Glutamatergic neuron (in vitro differentiated cells): Measurements from ENCODE around the gene MKKS. TPM values are rescaled to one million over a fixed set of nuclear protein-coding genes. Genes with fewer than 3 reads are reported as not detected.

ENCODE experiments used
- DNase-seq: peaks from one replicate; pipeline ENCODE4 v3.0.0; 2022
- H3K27ac Mint-ChIP-seq: one replicate; pipeline ENCODE4 v1.8.0; 2020; ENCODE audit warnings: mild to moderate bottlenecking, mixed read lengths, inconsistent platforms; ENCODE audit not compliant: unreplicated experiment
- H3K27me3 Mint-ChIP-seq: one replicate; pipeline ENCODE4 v1.8.0; 2020; ENCODE audit warnings: mild to moderate bottlenecking, moderate library complexity, mixed read lengths, inconsistent platforms; ENCODE audit not compliant: unreplicated experiment
- H3K36me3 Mint-ChIP-seq: one replicate; pipeline ENCODE4 v1.8.0; 2020; ENCODE audit warnings: mild to moderate bottlenecking, mixed read lengths, inconsistent platforms; ENCODE audit not compliant: unreplicated experiment
- H3K4me1 Mint-ChIP-seq: one replicate; pipeline ENCODE4 v1.8.0; 2020; ENCODE audit warnings: mild to moderate bottlenecking, low read depth, mixed read lengths, inconsistent platforms; ENCODE audit not compliant: unreplicated experiment
- H3K4me3 Mint-ChIP-seq: one replicate; pipeline ENCODE4 v1.8.0; 2020; ENCODE audit warnings: mild to moderate bottlenecking, mixed read lengths, inconsistent platforms; ENCODE audit not compliant: unreplicated experiment
- H3K9me3 Mint-ChIP-seq: one replicate; pipeline ENCODE4 v1.8.0; 2020; ENCODE audit warnings: mild to moderate bottlenecking, moderate library complexity, mixed read lengths, inconsistent platforms; ENCODE audit not compliant: unreplicated experiment
- total RNA-seq: library from RNA; stranded (reverse); fragmentation: NEBNext Ultra II Directional; extraction: Animal tissue kit (Norgen Biotek cat#: 25700); gene quantifications from one replicate; pipeline ENCODE4 v1.2.1, GENCODE V29; 2021; ENCODE audit not compliant: unreplicated experiment
- TF ChIP-seq, protein P1 (sequence below): fragments of 200-600 bp; sonication (generic); IDR thresholded peaks from one replicate; pipeline ENCODE4 v1.5.0; 2021; ENCODE audit not compliant: partially characterized antibody, unreplicated experiment

The MKKS gene
- total RNA-seq, 1 donor from 2014 or later, result 15.1 TPM

GRCh38 chr20:10434832-10435812 is 1.1 kb upstream of the MKKS start, which contains the start of gene SLX4IP:
SLX4IP (plus strand) TSS chr20:10435305; CDS start chr20:10458205, 22,900 bp downstream.
- no peaks in the 10 kb centered on the region for H3K36me3 Mint-ChIP-seq
- TF ChIP-seq, protein P1, sequence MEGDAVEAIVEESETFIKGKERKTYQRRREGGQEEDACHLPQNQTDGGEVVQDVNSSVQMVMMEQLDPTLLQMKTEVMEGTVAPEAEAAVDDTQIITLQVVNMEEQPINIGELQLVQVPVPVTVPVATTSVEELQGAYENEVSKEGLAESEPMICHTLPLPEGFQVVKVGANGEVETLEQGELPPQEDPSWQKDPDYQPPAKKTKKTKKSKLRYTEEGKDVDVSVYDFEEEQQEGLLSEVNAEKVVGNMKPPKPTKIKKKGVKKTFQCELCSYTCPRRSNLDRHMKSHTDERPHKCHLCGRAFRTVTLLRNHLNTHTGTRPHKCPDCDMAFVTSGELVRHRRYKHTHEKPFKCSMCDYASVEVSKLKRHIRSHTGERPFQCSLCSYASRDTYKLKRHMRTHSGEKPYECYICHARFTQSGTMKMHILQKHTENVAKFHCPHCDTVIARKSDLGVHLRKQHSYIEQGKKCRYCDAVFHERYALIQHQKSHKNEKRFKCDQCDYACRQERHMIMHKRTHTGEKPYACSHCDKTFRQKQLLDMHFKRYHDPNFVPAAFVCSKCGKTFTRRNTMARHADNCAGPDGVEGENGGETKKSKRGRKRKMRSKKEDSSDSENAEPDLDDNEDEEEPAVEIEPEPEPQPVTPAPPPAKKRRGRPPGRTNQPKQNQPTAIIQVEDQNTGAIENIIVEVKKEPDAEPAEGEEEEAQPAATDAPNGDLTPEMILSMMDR, result no peak

DNA sequence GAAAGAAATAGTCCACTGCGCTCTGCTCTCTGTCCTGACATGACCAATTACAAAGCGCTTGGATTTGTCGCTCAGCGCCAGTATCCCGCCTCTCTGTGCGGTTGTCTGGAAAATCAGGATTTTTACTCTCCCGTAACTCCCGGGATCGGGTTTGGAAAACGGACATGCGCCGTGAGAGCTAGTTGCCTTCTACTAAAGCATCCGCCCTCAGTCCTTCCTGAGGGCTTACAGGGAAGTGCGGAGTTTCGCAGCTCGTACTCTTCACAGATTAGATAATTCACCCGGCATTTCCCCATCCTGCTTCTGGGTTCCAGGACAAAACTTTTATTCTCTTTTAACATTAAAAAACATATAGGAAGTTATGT is 427 bp upstream of the MKKS start:
- Mint-ChIP-seq H3K4me1 (peaks cover 12% of the 10 kb centered on the region), H3K27ac (peak overlapping the region; percentile 89), H3K4me3 (peak overlapping the region; percentile 98), H3K9me3 (peaks cover 4% of the 10 kb centered on the region), H3K36me3 (no peaks in the 10 kb centered on the region), H3K27me3 (peaks cover 2% of the 10 kb centered on the region)
- peak; percentile 85 for DNase-seq
- TF ChIP-seq, protein P1, result no peak

More at GRCh38 chr20:10434832-10435812, 1.1 kb upstream of the MKKS start, which contains the start of gene SLX4IP:
- Mint-ChIP-seq H3K9me3 (peaks cover 4% of the 10 kb centered on the region), H3K4me3 (peak within 1 kb of the TSS; percentile 98), H3K27ac (peak within 1 kb of the TSS; percentile 89), H3K27me3 (peaks cover 2% of the 10 kb centered on the region), H3K4me1 (peaks cover 6% of the 10 kb centered on the region)
- peak; percentile 81 for DNase-seq

DNA sequence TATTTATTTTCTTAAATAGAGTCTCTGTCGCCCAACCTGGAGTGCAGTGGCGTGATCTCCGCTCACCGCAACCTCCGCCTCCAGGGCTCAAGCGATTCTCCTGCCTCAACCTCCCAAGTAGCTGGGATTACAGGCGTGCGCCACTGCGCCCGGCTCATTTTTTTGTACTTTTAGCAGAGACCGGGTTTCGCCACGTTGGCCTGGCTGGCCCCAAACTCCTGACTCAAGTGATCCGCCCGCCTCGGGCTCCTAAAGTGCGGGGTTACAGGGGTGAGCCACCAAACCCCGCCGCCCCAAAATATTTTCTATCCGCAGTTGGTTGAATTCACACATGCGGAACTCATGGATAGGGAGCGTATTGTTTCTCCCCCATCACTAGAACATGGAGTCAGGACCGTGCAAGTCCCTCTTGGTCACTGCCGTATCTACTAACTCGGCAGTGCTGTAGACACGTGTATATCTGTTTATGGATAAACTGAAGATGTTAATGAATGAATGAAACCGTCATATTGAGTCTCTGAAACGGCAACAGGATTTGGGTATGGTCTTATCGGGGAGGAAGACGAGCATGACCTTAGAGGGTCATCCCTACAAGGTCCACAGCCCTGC is 904 bp downstream of the MKKS start:
- H3K27ac Mint-ChIP-seq, result peak overlapping the region; percentile 87
- H3K4me3 Mint-ChIP-seq, result peak overlapping the region; percentile 98
- TF ChIP-seq, protein P1, result no peak
- H3K36me3 Mint-ChIP-seq, result no peaks in the 10 kb centered on the region
- no peak for DNase-seq
- H3K27me3 Mint-ChIP-seq, result peaks cover 3% of the 10 kb centered on the region
- peaks cover 4% of the 10 kb centered on the region for H3K9me3 Mint-ChIP-seq
- H3K4me1 Mint-ChIP-seq, result peaks cover 20% of the 10 kb centered on the region

DNA sequence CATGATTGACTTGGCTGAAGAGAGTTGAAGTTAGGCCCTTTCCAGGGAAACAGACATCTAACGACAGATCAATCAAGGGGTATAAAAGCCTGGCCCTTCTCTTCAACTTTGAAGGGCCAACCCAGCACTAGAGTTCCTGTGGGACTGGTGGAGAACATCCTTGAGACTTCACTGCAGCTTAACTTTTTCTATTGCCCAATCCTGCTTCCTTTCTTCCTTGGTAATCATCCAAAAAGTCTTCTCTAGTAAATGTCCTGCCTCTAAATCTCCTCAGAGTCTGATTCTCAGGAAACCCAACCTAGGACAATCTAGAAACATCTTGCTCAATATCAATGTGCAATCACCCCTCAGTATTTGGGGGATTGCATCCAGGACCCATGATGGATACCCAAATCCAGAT is 1.9 kb downstream of the MKKS start:
- no peak for DNase-seq
- TF ChIP-seq, protein P1, result no peak
- Mint-ChIP-seq H3K4me3 (peak overlapping the region; percentile 3), H3K27me3 (peaks cover 3% of the 10 kb centered on the region), H3K36me3 (no peaks in the 10 kb centered on the region), H3K27ac (peak overlapping the region; percentile 6), H3K4me1 (peaks cover 20% of the 10 kb centered on the region), H3K9me3 (peaks cover 4% of the 10 kb centered on the region)
